Measurements from ENCODE around the gene BCOR.

DNA sequence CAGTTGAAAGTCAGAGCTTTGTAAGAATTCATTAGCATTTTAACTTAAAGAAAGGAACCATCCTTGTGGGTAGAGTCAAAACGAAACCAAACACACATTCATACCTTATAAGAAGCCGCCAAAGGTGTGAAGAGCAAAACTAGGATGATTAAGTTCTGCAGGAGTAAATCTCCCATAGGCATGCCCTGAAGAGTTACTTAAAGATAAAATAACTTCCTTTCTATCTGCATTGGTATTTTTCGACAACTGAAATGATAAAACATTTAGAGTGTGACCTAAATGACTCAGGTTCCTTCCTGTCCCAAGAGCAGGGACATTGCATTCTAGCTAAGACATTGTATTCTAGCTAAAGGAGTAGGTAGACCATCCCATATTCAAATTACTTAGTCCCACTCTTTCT is 75.3 kb downstream of the BCOR start:
- TF ChIP-seq, protein P1, sequence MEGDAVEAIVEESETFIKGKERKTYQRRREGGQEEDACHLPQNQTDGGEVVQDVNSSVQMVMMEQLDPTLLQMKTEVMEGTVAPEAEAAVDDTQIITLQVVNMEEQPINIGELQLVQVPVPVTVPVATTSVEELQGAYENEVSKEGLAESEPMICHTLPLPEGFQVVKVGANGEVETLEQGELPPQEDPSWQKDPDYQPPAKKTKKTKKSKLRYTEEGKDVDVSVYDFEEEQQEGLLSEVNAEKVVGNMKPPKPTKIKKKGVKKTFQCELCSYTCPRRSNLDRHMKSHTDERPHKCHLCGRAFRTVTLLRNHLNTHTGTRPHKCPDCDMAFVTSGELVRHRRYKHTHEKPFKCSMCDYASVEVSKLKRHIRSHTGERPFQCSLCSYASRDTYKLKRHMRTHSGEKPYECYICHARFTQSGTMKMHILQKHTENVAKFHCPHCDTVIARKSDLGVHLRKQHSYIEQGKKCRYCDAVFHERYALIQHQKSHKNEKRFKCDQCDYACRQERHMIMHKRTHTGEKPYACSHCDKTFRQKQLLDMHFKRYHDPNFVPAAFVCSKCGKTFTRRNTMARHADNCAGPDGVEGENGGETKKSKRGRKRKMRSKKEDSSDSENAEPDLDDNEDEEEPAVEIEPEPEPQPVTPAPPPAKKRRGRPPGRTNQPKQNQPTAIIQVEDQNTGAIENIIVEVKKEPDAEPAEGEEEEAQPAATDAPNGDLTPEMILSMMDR (IDR thresholded peaks at IDR 0.05; ENCODE audit: borderline replicate concordance, extremely low read depth, low read length, poor library complexity, severe bottlenecking) = no peak
- no peak for TF ChIP-seq EZH2 (IDR thresholded peaks at IDR 0.05; ENCODE audit: borderline replicate concordance, low read depth, low read length, severe bottlenecking)

Measured in DND-41 (cell line).